Peyer's patch (tissue), 4 donors: Measurements from ENCODE around the gene PDE6H. TPM values are rescaled to one million over a fixed set of nuclear protein-coding genes. Genes with fewer than 3 reads are reported as not detected.
A peak's percentile ranks its signal among the peaks of the same experiment; 100 is the strongest.

ENCODE experiments used
- DNase-seq, 3 donors: peaks; one replicate each; pipeline ENCODE4 v3.0.0-alpha.2; 2017 to 2019
- H3K27ac ChIP-seq, 4 donors: fragments of 200-600 bp; sonication (generic); one replicate each; pipeline ENCODE4 v1.5.1; 2016 to 2019
- H3K27me3 ChIP-seq, 2 donors: fragments of 200-600 bp; sonication (generic); one replicate each; pipeline ENCODE4 v1.5.1; 2019
- H3K36me3 ChIP-seq, 3 donors: fragments of 200-600 bp; sonication (generic); one replicate each; pipeline ENCODE4 v1.5.1; 2016 to 2019
- H3K4me1 ChIP-seq, 4 donors: fragments of 200-600 bp; sonication (generic); one replicate each; pipeline ENCODE4 v1.5.1; 2016 to 2019
- H3K4me3 ChIP-seq, 4 donors: fragments of 200-600 bp; sonication (generic); 1 replicate in 3 of 4; 2 replicates in 1 of 4; pipeline ENCODE4 v1.5.1; 2016 to 2019; ENCODE audit warnings: mild to moderate bottlenecking in 1 of 4
- H3K9me3 ChIP-seq, 4 donors: fragments of 200-600 bp; sonication (generic); one replicate each; pipeline ENCODE4 v1.5.1; 2016 to 2019; ENCODE audit warnings: mild to moderate bottlenecking in 1 of 4
- POLR2A ChIP-seq, 2 donors: fragments of 450-650 bp; IDR thresholded peaks; one replicate each; pipeline ENCODE4 v1.5.1; 2017; ENCODE audit warnings: antibody characterized with exemption in 2 of 2, mild to moderate bottlenecking in 2 of 2, moderate library complexity in 2 of 2
- total RNA-seq, 4 donors: library from RNA; depleted of rRNA; stranded (reverse); fragments of >200 nt; gene quantifications; one replicate each; pipeline ENCODE4 v1.1.0, GENCODE V29; 2016
- TF ChIP-seq, protein P1 (sequence below), 6 experiments: fragments of 450-650 bp in 4 of 6; fragments of 200-600 bp in 2 of 6; sonication (generic) in 1 of 6; IDR thresholded peaks; one replicate each; pipeline ENCODE4 v1.5.1; 2017 to 2019; ENCODE audit warnings: antibody characterized with exemption in 6 of 6, mild to moderate bottlenecking in 3 of 6, moderate library complexity in 1 of 6

PDE6H gene
- total RNA-seq, 4 donors from 2014 or later: not detected

DNA sequence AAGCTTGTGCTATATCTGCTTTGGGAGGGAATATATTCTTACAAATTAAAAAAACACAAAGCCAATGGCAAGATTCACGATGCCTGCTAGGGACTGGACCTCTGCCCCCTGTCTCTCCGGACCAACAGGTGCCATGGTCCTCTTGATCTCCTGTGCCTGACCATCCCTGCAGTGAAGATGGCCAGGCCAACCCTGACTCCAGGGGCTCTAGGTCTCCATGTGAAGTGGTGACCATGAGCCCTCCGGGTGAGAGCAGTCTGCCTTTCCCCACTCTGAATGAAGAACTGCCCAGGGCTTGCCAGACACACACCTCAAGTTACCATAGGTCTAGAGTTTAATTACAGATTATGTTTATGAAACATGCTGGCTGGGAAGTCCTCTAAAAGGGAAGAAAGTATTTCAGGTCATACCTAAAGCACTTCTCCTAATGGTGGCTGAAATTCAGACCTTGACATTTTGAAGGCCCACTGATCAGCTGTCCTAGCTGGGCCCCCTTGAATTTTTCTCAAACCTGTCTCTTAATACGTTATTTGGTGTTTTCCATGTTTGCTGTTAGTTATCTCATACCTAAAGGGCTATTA lies 12.8 kb upstream of the PDE6H start:
- Histone ChIP-seq H3K9me3 (no peaks in the 10 kb centered on the region), H3K36me3 (no peaks in the 10 kb centered on the region), H3K4me1 (peaks cover 0 to 11% (median 3%) of the 10 kb centered on the region in 4 donors), H3K27ac (peak overlapping the region; percentile 78 to 90 (median 80)), H3K27me3 (no peaks in the 10 kb centered on the region), H3K4me3 (peak overlapping the region; percentile 44 to 55 (median 50))
- TF ChIP-seq, protein P1, sequence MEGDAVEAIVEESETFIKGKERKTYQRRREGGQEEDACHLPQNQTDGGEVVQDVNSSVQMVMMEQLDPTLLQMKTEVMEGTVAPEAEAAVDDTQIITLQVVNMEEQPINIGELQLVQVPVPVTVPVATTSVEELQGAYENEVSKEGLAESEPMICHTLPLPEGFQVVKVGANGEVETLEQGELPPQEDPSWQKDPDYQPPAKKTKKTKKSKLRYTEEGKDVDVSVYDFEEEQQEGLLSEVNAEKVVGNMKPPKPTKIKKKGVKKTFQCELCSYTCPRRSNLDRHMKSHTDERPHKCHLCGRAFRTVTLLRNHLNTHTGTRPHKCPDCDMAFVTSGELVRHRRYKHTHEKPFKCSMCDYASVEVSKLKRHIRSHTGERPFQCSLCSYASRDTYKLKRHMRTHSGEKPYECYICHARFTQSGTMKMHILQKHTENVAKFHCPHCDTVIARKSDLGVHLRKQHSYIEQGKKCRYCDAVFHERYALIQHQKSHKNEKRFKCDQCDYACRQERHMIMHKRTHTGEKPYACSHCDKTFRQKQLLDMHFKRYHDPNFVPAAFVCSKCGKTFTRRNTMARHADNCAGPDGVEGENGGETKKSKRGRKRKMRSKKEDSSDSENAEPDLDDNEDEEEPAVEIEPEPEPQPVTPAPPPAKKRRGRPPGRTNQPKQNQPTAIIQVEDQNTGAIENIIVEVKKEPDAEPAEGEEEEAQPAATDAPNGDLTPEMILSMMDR (IDR thresholded peaks at IDR 0.05): no peak
- no peak for TF ChIP-seq POLR2A (IDR thresholded peaks at IDR 0.05)
- no peak for DNase-seq

DNA sequence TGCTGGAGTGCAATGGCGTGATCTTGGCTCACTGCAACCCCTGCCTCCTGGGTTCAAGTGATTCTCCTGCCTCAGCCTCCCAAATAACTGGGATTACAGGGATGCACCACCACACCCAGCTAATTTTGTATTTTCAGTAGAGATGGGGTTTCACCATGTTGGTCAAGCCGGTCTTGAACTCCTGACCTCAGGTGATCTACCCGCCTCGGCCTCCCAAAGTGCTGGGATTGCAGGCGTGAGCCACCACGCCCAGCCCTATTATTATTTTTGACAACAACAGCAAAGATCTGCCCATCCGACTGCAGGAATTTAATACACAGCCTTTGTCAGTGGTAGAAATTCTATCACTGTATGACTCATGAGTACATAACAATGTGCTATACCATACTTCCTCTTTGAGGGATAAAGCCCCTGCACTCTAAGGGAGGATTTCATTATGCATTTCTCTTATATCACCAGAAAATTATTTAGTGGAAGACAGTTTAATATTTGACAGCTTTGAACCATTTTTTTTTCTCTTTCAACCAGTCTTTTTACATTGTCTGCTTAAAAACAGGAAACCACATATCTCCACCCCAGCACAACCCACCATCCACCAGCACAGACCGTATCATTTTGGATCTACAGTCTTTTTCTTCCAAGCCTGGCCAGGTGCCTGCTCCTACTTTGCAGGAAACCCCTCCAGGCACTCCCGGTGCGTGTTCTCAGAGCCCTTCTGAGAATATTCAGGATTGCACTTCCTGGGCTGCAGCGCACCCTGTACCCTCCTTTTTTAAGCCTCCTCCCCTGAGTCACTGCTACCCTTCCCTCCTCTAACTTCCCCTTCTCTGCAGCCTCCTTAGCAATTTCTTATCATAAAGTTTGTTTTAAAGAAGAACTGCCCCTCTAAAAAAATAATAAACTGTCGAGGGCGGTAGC lies 12.0 kb upstream of the PDE6H start:
- Histone ChIP-seq H3K36me3 (no peaks in the 10 kb centered on the region), H3K4me3 (peak overlapping the region; percentile 44 to 55 (median 50)), H3K27me3 (no peaks in the 10 kb centered on the region), H3K4me1 (peaks cover 0 to 11% (median 3%) of the 10 kb centered on the region in 4 donors), H3K9me3 (no peaks in the 10 kb centered on the region), H3K27ac (peak overlapping the region; percentile 78 to 90 (median 80))
- peak in 2 of 3 donors; percentile 56 to 72 for DNase-seq
- TF ChIP-seq, protein P1 (IDR thresholded peaks at IDR 0.05): no peak
- TF ChIP-seq POLR2A (IDR thresholded peaks at IDR 0.05): no peak

GRCh38 chr12:14961466-14962152 lies 11.2 kb upstream of the PDE6H start, which contains the start of gene ARHGDIB:
Gene ARHGDIB, minus strand, starts transcription at chr12:14961601. Its CDS starts 10,889 bp downstream, at chr12:14950712.
- peak within 1 kb of the TSS; percentile 78 to 90 (median 80) for H3K27ac ChIP-seq
- TF ChIP-seq, protein P1 (IDR thresholded peaks at IDR 0.05): no peak
- peak; percentile 39 to 52 for TF ChIP-seq POLR2A (IDR thresholded peaks at IDR 0.05)
- DNase-seq: peak in 2 of 3 donors; percentile 85 to 90
- no peaks in the 10 kb centered on the region for H3K36me3 ChIP-seq
- no peaks in the 10 kb centered on the region for H3K27me3 ChIP-seq
- H3K9me3 ChIP-seq: no peaks in the 10 kb centered on the region
- H3K4me3 ChIP-seq: peak within 1 kb of the TSS; percentile 44 to 55 (median 50)
- H3K4me1 ChIP-seq: peaks cover 0 to 7% (median 0%) of the 10 kb centered on the region in 4 donors

- no peak for DNase-seq
- peak overlapping the region; percentile 22 to 55 (median 46) for H3K4me3 ChIP-seq
- TF ChIP-seq, protein P1 (IDR thresholded peaks at IDR 0.05): no peak
- no peak for TF ChIP-seq POLR2A (IDR thresholded peaks at IDR 0.05)
Observed at GRCh38 chr12:14962153-14962539, 10.7 kb upstream of the PDE6H start.

GRCh38 chr12:14962797-14963196 lies 10.0 kb upstream of the PDE6H start:
- Histone ChIP-seq H3K27ac (peak overlapping the region; percentile 65 to 90 (median 80)), H3K4me1 (no peaks in the 10 kb centered on the region), H3K36me3 (no peaks in the 10 kb centered on the region), H3K27me3 (no peaks in the 10 kb centered on the region), H3K4me3 (no peak overlapping the region), H3K9me3 (no peaks in the 10 kb centered on the region)
- DNase-seq: no peak
- TF ChIP-seq POLR2A (IDR thresholded peaks at IDR 0.05): no peak

More at GRCh38 chr12:14962153-14962539, 10.7 kb upstream of the PDE6H start:
- H3K27ac ChIP-seq: peak overlapping the region; percentile 78 to 90 (median 80)
- no peaks in the 10 kb centered on the region for H3K9me3 ChIP-seq
- H3K4me1 ChIP-seq: peaks cover 0 to 2% (median 0%) of the 10 kb centered on the region in 4 donors
- H3K36me3 ChIP-seq: no peaks in the 10 kb centered on the region
- H3K27me3 ChIP-seq: no peaks in the 10 kb centered on the region
